Effector memory CD4-positive, alpha-beta T cell (primary cell): ENCODE measurements around the gene LIN37.
"Not testable (repeated sequence)": the region's sequence is repeated elsewhere in the genome, so short reads cannot be mapped to it uniquely, and the experiment has no call there.

ENCODE experiments used
- DNase-seq, 3 donors: peaks; one replicate each; pipeline ENCODE4 v3.0.0-alpha.2; 2020
- H3K27ac ChIP-seq: 2 replicates; pipeline ENCODE4 v1.7.0; 2013; ENCODE audit warnings: mild to moderate bottlenecking, low read length, moderate library complexity; ENCODE audit not compliant: insufficient read depth, poor library complexity, severe bottlenecking
- H3K27me3 ChIP-seq: replicated peaks from 2 replicates; pipeline ENCODE4 v1.7.0; 2013; ENCODE audit warnings: mild to moderate bottlenecking, low read length; ENCODE audit not compliant: insufficient read depth, control insufficient read depth, poor library complexity, severe bottlenecking
- H3K36me3 ChIP-seq: 2 replicates; pipeline ENCODE4 v1.7.0; 2013; ENCODE audit warnings: mild to moderate bottlenecking, low read length, moderate library complexity; ENCODE audit not compliant: control insufficient read depth, insufficient read depth
- H3K4me1 ChIP-seq: 2 replicates; pipeline ENCODE4 v1.7.0; 2013; ENCODE audit warnings: low read length, mild to moderate bottlenecking; ENCODE audit not compliant: control insufficient read depth, insufficient read depth, poor library complexity, severe bottlenecking
- H3K4me3 ChIP-seq: 2 replicates; pipeline ENCODE4 v1.7.0; 2013; ENCODE audit warnings: low read length, low read depth, mild to moderate bottlenecking; ENCODE audit not compliant: insufficient read depth, poor library complexity, severe bottlenecking
- H3K9me3 ChIP-seq: 2 replicates; pipeline ENCODE4 v1.7.0; 2013; ENCODE audit warnings: mild to moderate bottlenecking, low read length, moderate library complexity; ENCODE audit not compliant: control insufficient read depth

LIN37 gene

GRCh38 chr19:35760711-35761349 is 12.5 kb downstream of the LIN37 start:
- no peak for DNase-seq
- no peaks in the 10 kb centered on the region for H3K9me3 ChIP-seq
- H3K36me3 ChIP-seq: peaks cover 19% of the 10 kb centered on the region
- H3K4me3 ChIP-seq: no peak overlapping the region
- peaks cover 20% of the 10 kb centered on the region for H3K4me1 ChIP-seq
- no peaks in the 10 kb centered on the region for H3K27me3 ChIP-seq
- no peak overlapping the region for H3K27ac ChIP-seq

- peaks cover 35% of the 10 kb centered on the region for H3K36me3 ChIP-seq
- H3K9me3 ChIP-seq: no peaks in the 10 kb centered on the region
- no peak overlapping the region for H3K27ac ChIP-seq
Observed at GRCh38 chr19:35764432-35765315, 16.3 kb downstream of the LIN37 start.

GRCh38 chr19:35766571-35767104 is 18.3 kb downstream of the LIN37 start:
- no peak for DNase-seq
- H3K36me3 ChIP-seq: peaks cover 35% of the 10 kb centered on the region
- no peaks in the 10 kb centered on the region for H3K9me3 ChIP-seq
- no peak overlapping the region for H3K4me3 ChIP-seq
- no peaks in the 10 kb centered on the region for H3K4me1 ChIP-seq
- H3K27me3 ChIP-seq: no peaks in the 10 kb centered on the region
- H3K27ac ChIP-seq: no peak overlapping the region

More at GRCh38 chr19:35764432-35765315, 16.3 kb downstream of the LIN37 start:
- no peak for DNase-seq
- Histone ChIP-seq H3K4me1 (no peaks in the 10 kb centered on the region), H3K4me3 (no peak overlapping the region), H3K27me3 (no peaks in the 10 kb centered on the region)

GRCh38 chr19:35767288-35768081 is 19.1 kb downstream of the LIN37 start:
- H3K27me3 ChIP-seq: no peaks in the 10 kb centered on the region

GRCh38 chr19:35768082-35768421 is 19.7 kb downstream of the LIN37 start:
- Histone ChIP-seq H3K4me1 (no peaks in the 10 kb centered on the region), H3K4me3 (no peak overlapping the region), H3K27ac (no peak overlapping the region), H3K36me3 (peaks cover 30% of the 10 kb centered on the region), H3K27me3 (no peaks in the 10 kb centered on the region), H3K9me3 (no peaks in the 10 kb centered on the region)
- no peak for DNase-seq

More at GRCh38 chr19:35767288-35768081, 19.1 kb downstream of the LIN37 start:
- Histone ChIP-seq H3K27ac (no peak overlapping the region), H3K4me3 (no peak overlapping the region), H3K36me3 (peaks cover 30% of the 10 kb centered on the region), H3K9me3 (no peaks in the 10 kb centered on the region), H3K4me1 (no peaks in the 10 kb centered on the region)
- DNase-seq: no peak

- not testable (repeated sequence) for H3K4me3 ChIP-seq, H3K27ac ChIP-seq, DNase-seq, H3K9me3 ChIP-seq, H3K27me3 ChIP-seq
- peaks cover 12% of the 10 kb centered on the region for H3K36me3 ChIP-seq
- H3K4me1 ChIP-seq: peaks cover 17% of the 10 kb centered on the region
Observed at GRCh38 chr19:35772362-35772761, 24.0 kb downstream of the LIN37 start.

- Histone ChIP-seq H3K27ac (no peak overlapping the region), H3K4me1 (peaks cover 17% of the 10 kb centered on the region), H3K36me3 (peaks cover 8% of the 10 kb centered on the region), H3K27me3 (no peaks in the 10 kb centered on the region), H3K9me3 (no peaks in the 10 kb centered on the region), H3K4me3 (no peak overlapping the region)
- no peak for DNase-seq
Observed at GRCh38 chr19:35773020-35773806, 24.8 kb downstream of the LIN37 start.

GRCh38 chr19:35774274-35775045 is 26.1 kb downstream of the LIN37 start:
- H3K27me3 ChIP-seq: no peaks in the 10 kb centered on the region
- no peaks in the 10 kb centered on the region for H3K9me3 ChIP-seq
- no peak for DNase-seq
- no peaks in the 10 kb centered on the region for H3K36me3 ChIP-seq
- peak overlapping the region; percentile 50 for H3K4me3 ChIP-seq
- peaks cover 17% of the 10 kb centered on the region for H3K4me1 ChIP-seq
- no peak overlapping the region for H3K27ac ChIP-seq

- H3K4me3 ChIP-seq: peak overlapping the region; percentile 50
- no peaks in the 10 kb centered on the region for H3K36me3 ChIP-seq
- H3K4me1 ChIP-seq: peaks cover 17% of the 10 kb centered on the region
- H3K27ac ChIP-seq: no peak overlapping the region
- no peak for DNase-seq
- H3K27me3 ChIP-seq: no peaks in the 10 kb centered on the region
- no peaks in the 10 kb centered on the region for H3K9me3 ChIP-seq
Observed at GRCh38 chr19:35775046-35775297, 26.6 kb downstream of the LIN37 start.
